Measurements from ENCODE around the gene MAPKAPK2.

- TF ChIP-seq, protein P1, sequence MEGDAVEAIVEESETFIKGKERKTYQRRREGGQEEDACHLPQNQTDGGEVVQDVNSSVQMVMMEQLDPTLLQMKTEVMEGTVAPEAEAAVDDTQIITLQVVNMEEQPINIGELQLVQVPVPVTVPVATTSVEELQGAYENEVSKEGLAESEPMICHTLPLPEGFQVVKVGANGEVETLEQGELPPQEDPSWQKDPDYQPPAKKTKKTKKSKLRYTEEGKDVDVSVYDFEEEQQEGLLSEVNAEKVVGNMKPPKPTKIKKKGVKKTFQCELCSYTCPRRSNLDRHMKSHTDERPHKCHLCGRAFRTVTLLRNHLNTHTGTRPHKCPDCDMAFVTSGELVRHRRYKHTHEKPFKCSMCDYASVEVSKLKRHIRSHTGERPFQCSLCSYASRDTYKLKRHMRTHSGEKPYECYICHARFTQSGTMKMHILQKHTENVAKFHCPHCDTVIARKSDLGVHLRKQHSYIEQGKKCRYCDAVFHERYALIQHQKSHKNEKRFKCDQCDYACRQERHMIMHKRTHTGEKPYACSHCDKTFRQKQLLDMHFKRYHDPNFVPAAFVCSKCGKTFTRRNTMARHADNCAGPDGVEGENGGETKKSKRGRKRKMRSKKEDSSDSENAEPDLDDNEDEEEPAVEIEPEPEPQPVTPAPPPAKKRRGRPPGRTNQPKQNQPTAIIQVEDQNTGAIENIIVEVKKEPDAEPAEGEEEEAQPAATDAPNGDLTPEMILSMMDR (IDR thresholded peaks at IDR 0.05; ENCODE audit: poor library complexity), result no peak
- no peak for TF ChIP-seq EZH2 (IDR thresholded peaks at IDR 0.05; ENCODE audit: borderline replicate concordance)
These were observed 67.8 kb downstream of the MAPKAPK2 start for GRCh38 chr1:206752481-206752880.

All from hepatocyte (in vitro differentiated cells).